Activated T-cell treated with anti-CD3 and anti-CD28 coated beads for 48 hours (primary cell): Measurements from ENCODE around the gene MED26.

Experiments
- DNase-seq: peaks from one replicate; pipeline ENCODE4 v3.0.0-alpha.2; 2020; ENCODE audit warnings: low read depth

The MED26 gene

DNA sequence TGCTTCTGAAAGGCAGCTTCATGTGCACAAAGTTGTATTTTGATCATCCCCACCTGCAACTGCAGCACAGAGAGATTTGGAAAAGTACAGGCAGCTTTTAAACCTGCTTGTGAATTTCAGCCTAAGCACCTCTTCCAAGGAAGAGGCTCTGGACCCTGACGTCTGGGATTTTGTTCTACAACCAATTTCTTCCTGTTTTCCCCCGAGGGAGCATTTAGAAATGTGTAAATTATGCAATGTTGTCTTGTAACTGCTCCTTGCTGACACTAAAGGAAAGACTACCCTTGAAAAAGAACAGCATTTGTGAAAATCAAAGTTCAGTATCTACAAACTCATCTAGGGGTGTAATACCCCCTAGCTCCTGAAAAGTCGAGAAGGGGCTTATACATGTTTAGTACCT, 15.4 kb downstream of the MED26 start:
- no peak for DNase-seq

DNA sequence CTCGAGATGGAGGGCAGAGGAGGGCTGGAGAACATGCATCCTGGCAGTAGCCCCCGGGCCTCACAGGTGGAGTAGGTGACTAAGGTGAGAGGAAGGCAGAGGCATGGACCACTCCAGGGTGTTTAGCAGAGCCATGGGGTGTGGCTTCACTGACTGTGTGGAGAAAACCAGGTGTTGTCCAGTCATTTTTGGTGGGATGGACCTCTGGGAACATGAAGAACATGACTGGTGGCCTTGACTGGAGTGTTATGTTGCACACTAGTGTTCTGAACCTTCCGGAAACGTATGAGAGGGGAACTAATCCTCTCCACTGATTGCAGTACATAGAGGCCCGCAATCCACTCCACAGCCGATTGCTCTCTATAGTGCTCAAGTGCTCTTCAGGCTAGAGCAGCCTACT, 16.9 kb downstream of the MED26 start:
- no peak for DNase-seq

DNA sequence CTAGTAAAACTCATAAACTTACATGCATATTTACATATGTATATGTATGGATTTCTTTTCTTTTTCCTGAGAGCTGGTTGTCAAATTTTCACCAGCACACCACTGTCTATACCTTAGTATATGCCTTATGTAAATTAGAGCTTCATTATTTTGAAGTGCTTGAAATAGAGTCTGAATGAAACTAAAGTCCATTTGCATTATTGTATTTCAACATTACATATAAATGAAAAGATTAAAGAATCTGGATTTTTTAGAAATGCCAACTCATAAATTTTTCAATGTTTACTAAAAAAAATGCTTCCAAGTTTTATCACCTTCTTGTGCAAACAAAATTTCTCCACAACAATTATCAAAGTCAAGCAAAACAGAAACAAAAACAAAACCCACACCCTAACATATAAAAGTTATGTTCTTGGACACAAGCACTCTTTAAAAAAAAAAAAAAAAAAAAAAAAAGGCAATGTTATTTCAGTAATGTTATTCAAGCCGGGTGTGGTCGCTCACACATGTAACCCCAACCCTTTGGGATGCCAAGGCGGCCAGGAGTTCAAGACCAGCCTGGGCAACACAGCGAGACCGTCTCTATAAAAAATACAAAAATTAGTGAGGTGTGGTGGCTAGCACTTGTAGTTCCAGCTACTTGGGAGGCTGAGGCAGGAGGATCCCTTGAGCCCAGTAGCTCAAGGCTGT, 18.3 kb downstream of the MED26 start:
- no peak for DNase-seq

DNA sequence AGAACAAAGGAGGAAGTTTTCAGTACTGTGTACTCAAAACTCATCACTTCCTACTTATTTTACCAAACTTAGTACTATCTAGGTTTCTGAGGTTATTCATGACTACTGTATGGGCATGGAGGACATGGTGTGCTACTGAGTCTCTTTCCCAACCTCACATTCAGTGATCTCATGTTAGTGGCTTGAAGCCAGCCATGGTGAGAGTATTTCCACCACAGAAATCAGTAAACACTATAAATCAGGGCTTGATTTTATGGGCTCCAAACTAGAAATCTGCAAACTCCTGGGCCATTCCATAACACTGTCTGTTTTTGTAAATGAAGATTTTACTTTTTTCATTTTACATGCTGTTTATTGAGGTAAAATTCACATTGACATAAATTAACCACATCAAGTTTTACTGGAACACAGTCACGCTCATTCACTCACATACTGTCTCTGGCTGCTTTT, 19.7 kb downstream of the MED26 start:
- DNase-seq, result no peak

DNA sequence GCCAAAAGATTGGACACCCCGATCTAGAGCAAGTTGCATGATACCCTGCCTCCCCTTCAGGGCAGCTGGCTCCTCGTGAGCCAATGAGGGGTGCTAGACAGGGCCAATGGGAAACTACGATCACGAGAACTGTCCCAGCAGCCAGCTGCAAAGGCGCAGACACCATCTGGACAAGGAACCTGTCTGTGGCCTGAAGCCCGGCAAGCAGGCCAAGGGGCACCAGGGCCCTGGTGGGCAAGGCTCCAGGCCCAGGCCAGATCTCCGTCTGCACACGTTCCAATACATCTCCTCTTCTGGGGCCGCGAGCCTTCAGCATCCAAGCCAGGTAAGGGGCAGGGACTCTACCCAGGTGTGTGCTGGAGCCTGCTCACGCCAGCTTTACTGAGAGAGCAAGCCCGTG, 20.2 kb downstream of the MED26 start:
- no peak for DNase-seq

DNA sequence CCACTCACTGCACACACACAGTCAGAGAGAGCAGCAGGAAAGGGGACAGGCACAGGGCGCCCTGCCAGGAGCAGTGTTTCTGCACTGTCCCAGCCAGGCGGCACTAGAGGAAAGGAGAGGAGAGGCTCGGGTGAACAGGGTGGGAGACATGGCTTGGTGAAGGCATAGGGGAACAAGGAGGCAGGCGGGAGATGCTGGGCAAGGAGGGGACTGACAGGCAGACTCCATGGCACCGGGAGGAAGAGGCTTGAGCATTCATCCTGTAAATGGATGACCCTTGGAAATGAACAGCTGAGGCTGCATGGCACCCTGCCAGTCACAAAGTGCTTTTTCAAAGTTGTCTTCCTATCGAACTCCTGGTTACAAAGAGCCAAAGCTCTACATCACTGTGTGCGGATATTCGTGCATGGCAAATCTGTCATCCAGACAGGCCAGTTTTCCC, 22.4 kb downstream of the MED26 start:
- DNase-seq, result no peak

DNA sequence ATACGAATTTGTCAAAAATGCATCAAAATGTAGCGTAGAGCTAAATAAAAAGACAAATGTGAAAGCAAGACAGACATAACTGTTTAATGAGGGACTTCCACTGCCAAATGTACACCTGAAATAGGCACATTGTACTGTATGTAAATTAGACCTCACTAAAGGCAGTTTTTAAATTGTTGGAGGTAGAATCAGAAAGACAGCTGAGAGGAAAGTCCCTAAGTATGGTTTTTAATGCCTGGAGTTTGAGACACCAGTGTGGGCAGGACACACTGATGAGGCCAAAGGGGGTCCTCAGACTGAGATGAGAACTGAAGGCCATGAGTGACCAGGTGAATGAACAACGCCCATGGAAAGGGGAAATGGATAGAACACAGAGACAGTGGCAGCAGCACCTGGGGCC, 22.9 kb downstream of the MED26 start:
- DNase-seq, result no peak

DNA sequence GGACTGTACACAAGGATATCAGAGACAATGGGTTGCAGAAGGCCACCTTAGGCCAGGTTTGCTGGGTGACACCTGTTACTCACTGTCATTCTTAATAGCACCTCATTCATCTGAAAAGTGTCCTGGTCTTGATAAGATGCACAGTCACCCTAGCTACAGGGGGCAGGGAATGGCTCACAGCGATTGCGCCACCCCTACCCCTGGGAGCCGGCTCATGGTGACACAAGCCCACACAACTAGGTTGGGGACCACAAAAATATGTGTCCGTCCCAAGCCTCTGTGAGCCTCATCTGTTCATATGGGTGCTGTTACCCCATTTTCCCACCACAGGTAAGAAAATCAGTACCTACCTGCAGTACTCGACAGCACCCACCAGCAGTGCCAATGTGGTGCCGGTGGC, 23.4 kb downstream of the MED26 start:
- no peak for DNase-seq

DNA sequence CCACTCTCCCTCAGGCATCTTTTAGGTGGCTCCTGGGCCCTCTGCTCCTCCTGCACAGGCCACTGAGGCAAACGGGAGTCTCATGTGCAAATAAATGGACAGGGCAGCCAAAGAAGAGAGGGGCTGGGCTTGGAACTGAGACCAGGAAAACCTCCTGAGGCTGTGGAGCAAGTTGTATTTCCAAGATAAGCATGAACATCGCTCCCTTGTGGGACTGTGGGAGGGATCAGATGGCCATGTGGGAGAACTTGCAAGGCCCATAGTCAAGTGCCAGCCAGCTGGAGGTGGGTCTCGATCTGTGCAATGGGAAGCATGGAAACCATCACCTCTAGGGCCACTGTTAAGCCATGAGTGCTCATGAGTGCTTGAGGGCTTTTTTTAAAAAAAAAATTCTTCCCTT, 24.9 kb downstream of the MED26 start:
- DNase-seq, result no peak

DNA sequence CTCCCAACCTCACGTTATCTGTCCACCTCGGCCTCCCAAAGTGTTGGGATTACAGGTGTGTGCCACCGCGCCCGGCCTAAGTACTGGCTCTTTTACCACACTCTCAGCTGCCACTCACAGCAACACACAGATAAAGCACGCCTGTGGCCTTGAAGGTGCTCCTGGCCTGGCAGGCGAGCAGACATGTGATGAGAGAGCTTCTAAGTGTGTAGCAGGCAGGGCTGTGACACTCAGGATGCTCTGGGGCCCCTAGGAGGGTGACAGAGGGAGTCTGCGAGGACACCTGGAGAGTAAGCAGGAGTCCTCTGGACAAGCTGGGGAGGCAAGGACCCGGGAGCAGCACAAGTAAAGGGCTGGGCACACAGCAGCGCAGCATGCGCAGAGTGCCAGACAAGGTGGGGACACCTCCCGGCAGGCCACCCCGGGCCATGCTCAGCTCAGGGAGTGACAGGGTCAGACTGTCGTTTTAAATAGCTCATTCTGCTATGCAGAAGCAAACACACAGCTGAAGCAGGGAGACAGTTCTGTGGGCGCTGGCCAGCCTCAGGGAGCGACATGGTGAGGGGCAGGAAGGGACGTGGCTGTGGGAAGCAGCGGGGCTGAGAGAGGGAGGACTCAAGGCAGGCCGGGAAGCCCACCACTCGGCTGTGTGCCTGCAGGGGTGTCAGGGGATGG, 26.5 kb downstream of the MED26 start:
- no peak for DNase-seq

DNA sequence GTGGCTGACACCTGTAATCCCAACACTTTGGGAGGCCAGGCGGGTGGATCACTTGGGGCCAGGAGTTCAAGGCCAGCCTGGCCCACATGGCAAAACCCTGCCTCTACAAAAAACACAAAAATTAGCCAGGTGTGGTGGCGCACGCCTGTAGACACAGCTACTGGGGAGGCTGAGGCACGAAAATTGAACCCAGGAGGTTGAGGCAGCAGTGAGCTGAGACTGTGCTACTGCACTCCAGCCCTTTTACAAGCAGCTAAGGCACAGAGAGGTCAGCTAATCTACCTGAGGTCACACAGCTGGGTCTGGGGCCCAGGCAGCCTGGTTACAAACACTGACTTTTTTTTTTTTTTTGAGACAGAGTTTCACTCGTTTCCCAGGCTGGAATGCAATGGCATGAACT, 27.2 kb downstream of the MED26 start:
- no peak for DNase-seq

DNA sequence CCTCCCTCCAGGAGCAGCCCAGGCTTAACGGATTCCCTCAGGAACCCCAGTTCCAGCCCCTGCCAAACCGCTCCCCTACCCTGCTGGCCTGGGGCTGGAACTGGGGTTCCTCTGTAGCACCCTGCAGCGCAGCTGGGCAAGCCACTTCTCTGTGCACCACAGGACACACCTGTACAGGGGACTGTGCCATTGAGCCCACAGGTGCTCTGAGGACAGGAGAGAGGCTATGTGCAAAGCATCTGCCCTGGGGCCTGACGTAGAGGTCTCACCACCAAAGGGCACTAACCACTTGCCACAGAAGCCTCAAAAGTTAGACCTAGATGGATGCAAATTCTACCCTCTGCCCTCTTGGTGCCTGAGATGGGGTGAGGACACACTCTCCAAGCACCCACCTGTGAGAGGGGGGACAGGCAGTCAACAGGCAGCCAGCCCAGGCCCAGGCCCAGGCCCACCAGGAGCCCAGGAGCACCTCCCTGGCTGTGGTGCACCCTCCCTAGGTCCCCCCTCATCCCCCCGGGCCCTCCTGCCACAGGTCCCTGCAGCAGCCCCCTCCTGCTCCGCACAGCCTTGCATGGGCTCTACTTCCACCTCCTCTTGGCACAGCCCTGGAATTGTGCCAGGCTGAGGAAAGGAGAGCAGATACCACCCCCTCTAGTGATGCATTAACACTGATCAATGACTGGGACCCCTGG, 28.2 kb downstream of the MED26 start:
- DNase-seq, result no peak

DNA sequence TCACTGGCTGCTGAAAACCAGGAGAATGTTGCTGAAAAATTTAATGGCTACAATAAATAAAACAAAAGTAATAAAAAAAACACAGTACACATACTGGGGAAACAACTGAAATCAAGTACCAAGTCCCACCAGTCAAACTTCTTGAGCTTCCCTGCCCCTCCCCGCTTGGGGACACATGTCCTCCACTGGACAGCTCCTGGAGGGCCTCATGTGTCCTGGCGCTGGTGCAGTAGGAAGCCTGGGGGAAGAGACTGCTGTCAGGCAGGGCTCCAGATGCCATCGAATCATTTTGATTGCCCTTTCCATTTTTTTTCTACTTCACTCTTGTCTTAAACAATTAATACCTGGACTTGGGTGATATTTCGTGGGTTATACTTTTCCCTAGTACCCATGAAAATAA, 29.2 kb downstream of the MED26 start:
- no peak for DNase-seq

DNA sequence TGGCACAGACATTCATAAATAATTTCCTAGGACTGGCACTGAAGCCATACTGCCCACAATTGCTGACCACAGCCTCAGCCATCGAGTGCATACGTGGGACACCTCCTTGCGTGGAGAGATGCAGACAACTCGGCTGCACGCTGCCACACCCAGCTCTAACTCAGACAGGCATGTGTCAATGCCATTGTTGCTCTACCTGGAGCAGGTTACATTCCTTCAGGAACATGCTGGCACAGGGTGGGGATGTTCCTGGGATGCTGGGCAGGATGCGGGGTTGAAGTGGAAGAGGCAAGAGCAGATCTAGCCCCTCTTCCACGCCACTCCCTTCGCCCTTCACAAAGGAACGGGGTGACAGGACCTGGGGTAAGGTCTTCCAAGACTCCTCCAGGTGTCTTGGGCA, 31.6 kb downstream of the MED26 start:
- no peak for DNase-seq

DNA sequence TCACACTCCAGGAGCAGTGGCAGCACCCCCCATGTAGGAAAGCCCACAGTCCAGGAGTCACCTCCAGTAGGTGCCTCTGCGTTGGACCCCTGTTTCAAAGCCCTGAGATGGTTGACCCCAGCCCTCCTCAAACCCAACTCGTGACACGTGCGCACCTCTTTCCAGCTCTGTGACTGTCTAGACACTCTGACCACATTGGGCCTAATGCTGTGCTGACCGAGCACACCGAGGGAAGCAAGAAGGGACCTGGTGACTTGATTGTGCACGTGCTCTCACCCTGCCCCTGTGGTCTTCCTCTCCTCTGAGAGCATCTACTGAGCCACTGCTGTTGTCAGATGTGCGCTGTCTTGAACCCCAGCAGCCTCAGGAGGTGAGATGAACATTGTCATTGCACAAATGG, 32.9 kb downstream of the MED26 start:
- DNase-seq, result no peak

DNA sequence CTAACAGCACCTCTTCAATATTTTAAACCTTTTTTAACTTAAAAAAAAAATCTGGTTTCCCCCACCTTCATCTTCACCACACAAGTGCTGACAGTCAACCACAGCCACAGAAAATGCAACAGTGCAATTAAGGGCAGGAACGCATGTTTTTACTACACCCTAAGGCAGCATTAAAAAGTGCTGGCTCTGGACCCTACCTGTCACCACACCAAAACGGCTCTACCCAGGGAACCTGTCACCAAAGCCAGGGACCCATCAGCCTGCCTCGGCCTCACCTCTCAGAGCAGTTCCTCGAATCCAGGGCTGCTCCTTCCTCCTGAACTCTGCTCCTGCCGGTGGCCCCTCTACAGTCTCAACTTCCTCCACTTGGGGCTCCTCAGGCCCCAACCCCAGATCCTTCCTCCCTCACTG, 33.3 kb downstream of the MED26 start:
- DNase-seq, result no peak

DNA sequence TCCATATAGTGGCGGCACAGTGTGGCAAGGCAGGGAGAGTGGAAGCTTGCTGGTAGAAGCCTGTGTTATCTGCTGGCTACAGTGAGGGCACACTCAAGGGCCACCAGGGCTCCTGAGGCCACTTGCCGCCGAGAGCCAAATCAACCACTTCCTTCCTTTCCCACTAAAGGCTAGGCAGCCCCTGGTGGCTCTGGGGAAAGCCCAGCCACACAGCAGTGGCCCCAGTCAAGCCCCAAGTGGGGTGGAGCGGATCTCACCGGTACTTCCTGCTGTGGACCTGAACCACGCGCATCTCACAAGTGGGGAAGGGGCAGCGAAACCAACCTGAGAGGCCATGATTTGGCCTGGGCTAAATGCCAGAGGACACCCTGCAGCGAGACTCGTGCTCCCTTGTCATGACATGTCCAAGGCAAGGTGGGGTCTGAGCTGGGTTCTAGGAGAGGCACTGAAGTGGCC, 33.8 kb downstream of the MED26 start:
- DNase-seq, result no peak

DNA sequence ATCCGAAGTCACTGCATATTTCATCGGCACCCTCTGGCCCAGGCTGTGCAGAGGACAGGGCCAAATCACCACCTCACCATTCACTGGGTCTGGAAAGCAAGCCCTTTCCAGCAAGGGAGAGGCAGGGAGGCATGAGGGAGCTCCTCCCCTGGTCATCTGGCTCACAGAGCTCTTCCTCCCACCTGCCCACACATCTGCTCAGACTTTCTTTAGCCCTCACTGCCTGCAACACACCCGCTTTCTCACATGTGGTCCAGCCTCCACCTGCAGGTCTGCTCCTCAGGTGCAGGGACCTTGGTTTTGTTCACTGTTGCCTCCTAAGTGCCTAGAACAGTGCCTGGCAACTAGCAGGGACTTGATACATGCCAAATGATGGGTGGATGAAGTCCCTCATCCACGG, 34.8 kb downstream of the MED26 start:
- DNase-seq, result no peak

DNA sequence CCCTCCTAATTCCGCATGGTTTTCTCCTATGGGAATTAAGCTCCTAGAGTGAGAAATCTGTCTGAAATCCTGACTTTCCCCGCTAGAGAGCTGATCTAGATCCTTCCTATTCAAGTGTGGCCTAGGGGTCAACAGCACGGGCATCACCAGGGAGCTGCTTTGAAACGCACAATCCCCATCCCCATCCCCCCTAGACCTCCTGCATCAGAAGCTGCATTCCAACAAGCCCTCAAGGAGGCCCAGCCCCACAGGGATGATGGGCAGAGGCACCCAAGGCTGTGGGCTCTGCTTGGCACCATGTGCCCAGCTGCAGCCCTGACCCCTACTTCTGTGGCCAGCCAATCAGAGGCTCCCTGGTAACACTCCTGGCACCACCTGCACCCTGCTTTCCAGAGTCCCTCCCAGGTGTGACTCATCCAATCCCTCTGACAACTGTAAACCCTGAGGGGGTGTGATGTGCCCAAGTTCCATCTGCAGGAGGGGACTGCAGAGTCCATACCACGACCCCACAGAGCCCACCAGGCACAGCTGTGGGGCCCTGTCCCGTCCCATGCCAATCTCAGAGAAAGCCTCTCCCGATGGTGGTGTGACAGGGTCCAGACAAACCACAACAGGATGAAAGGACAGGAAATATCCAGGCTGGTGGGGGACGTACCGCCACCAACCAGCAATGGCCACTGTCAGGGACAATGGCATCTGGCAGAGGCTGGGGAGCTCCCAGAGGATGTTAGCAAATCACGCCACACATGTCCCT, 36.0 kb downstream of the MED26 start:
- DNase-seq, result no peak

DNA sequence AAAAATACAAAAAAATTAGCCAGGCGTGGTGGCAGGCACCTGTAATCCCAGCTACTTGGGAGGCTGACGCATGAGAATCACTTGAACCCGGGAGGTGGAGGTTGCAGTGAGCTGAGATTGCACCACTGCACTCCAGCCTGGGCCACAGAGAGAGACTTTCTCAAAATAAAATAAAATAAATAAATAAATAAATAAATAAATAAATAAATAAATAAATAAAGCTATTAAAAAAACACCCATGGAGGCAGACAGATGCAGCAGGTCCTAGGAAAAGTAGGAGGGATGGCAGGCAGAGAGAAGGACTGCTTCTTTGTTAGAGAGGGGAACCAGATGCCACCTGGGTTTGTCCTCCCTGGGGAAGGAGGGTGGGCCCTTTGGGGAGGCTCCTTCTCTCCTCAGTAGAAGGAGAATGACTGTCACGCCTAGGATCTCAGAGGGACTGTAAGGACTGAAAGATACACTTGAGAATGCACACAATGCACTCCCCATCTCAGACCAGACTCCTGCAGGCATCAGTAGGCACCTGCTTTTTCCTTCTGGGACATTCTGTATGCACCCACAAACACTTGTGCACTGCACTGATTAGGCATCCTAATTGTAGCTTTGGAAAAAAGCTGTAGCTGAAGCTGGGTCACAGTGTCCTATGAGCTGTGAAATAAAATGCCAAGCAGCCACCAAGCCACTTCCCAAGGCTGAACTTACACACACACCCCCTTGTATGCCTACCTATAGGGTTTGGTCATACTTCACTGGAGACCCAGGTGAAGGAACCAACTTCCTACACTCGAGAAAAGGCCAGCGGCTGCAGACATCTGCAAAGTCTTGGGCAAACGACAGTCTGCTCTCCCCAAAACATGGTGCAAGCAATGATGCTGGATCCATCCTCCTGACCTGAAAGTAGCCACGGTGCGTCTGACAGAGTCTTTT, 36.9 kb downstream of the MED26 start:
- no peak for DNase-seq

DNA sequence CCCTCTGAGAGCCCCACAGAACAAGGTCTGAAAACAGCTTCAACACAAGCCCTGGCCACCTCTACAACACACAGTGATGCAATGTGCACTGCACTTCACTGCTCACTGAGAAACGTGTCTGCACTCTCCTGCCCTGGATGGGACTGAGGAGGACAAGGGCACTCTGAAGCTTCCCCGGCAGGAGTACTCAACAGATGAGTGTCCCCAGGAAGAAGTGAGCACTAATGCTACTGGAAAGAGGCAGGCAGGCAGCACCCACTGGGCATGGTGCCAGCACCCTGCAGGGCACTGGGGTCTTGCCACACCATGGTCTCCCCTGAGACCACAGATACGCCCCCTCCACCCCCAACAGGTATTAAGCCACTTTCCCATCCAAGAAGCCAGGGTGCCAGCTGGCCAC, 38.1 kb downstream of the MED26 start:
- no peak for DNase-seq
